ENCODE measurements around the gene GFPT2. TPM values are rescaled to one million over a fixed set of nuclear protein-coding genes. Genes with fewer than 3 reads are reported as not detected.
A peak's percentile ranks its signal among the peaks of the same experiment; 100 is the strongest.

Gene GFPT2
- total and polyA plus RNA-seq, 2 of the 8 experiments (the other 6 are each of a cell fraction or from before 2014, with no cell fraction given) = 83.7 to 143 TPM

- Histone ChIP-seq H3K9ac (replicated peaks in 1 of 4; ENCODE audit: extremely low read depth in 1 of 4, low read depth in 3 of 4, low read length in 3 of 4) (no peak overlapping the region), H2BK15ac (ENCODE audit: low read length) (no peak overlapping the region), H4K8ac (ENCODE audit: extremely low read depth, insufficient read depth, low read length) (peak overlapping the region; percentile 43; the same call in 1 of the 2 replicates), H2AK5ac (ENCODE audit: low read depth, low read length) (no peak overlapping the region), H3K56ac (replicated peaks; ENCODE audit: insufficient read length, low read depth, low read length) (no peak overlapping the region), H3K23ac (ENCODE audit: insufficient read length) (no peak overlapping the region), H3K4me1 (replicated peaks in 1 of 4; ENCODE audit: control insufficient read depth in 3 of 4, insufficient read depth in 4 of 4, low read length in 3 of 4) (peaks cover 12 to 16% (median 13%) of the 10 kb centered on the region in 4 experiments), H3K79me2 (ENCODE audit: control insufficient read depth in 1 of 2, insufficient read depth in 2 of 2, low read length in 2 of 2) (no peaks in the 10 kb centered on the region), H4K5ac (ENCODE audit: insufficient read length, low read depth, low read length) (no peak overlapping the region), H4K20me1 (replicated peaks in 1 of 2; ENCODE audit: control insufficient read depth in 1 of 2, insufficient read depth in 2 of 2, low read length in 2 of 2) (peaks cover 0 to 9% of the 10 kb centered on the region in 2 experiments), H2AFZ (ENCODE audit: low read length) (no peak overlapping the region), H3K23me2 (ENCODE audit: low read depth, low read length) (no peaks in the 10 kb centered on the region), H4K91ac (replicated peaks; ENCODE audit: insufficient read length, low read length) (no peak overlapping the region), H2BK5ac (ENCODE audit: low read depth, low read length) (no peak overlapping the region), H3K14ac (ENCODE audit: insufficient read length) (no peak overlapping the region), H3K27ac (ENCODE audit: low read depth, low read length) (peak overlapping the region; percentile 4; the same call in 1 of the 2 replicates), H3K36me3 (ENCODE audit: control insufficient read depth in 2 of 4, insufficient read depth in 4 of 4, low read length in 3 of 4) (peaks cover 42 to 85% (median 67%) of the 10 kb centered on the region in 4 experiments), H2BK120ac (replicated peaks; ENCODE audit: low read depth, low read length) (no peak overlapping the region), H3K27me3 (replicated peaks in 1 of 4; ENCODE audit: control insufficient read depth in 3 of 4, extremely low read depth in 1 of 4, insufficient read depth in 3 of 4, low read length in 3 of 4) (no peaks in the 10 kb centered on the region), H3K18ac (ENCODE audit: extremely low read depth, low read length) (no peak overlapping the region), H3K4ac (replicated peaks; ENCODE audit: insufficient read length, low read depth, low read length) (no peak overlapping the region), H3K4me3 (ENCODE audit: extremely low read depth in 1 of 4, insufficient read depth in 2 of 4, low read depth in 3 of 4, low read length in 4 of 4) (no peak overlapping the region), H3K4me2 (ENCODE audit: insufficient read depth in 1 of 2, low read depth in 2 of 2, low read length in 2 of 2) (no peak overlapping the region), H2BK12ac (ENCODE audit: low read depth, low read length) (no peak overlapping the region), H3K79me1 (ENCODE audit: low read depth, low read length) (no peaks in the 10 kb centered on the region), H3K9me3 (ENCODE audit: insufficient read depth in 2 of 2, low read depth in 1 of 2, low read length in 1 of 2) (no peaks in the 10 kb centered on the region), H2BK20ac (ENCODE audit: low read length) (no peak overlapping the region)
- POLR2A ChIA-PET (ENCODE audit: partially characterized antibody) = no interaction called here
- WGBS, 2 experiments (ENCODE audit: extremely low coverage in 1 of 2, insufficient coverage in 1 of 2, insufficient read length in 1 of 2, insufficient replicate concordance in 2 of 2, low coverage in 1 of 2, low lambda C conversion rate in 2 of 2, missing lambda C conversion rate in 1 of 2) = 98% methylated on average over 10 of the region's 10 CpGs; no CpG with 5 or more reads in 1 of the 2 experiments
- CTCF ChIA-PET (ENCODE audit: partially characterized antibody) = interaction anchor here (2.4 to 14.0 kb wide), 2 partner anchors 9 to 33 kb away, joined by 8 to 192 read pairs; no protein-coding TSS in a partner anchor
- FAIRE-seq = no peak
- TF ChIP-seq SP2 (IDR thresholded peaks at IDR 0.05; ENCODE audit: low read length) = no peak
- DNase-seq (ENCODE audit: low read depth in 1 of 2, low spot score in 2 of 2) = no peak
Measured at GRCh38 chr5:180326989-180327565, 26.1 kb downstream of the GFPT2 start.

Measured in H1 (cell line).